ENCODE measurements around the gene PLEKHM2.

GRCh38 chr1:15698201-15698600 lies 14.1 kb downstream of the PLEKHM2 start:
- TF ChIP-seq POLR2A (IDR thresholded peaks at IDR 0.05; ENCODE audit: low read depth, low read length) (no peak), TAF1 (IDR thresholded peaks at IDR 0.05; ENCODE audit: borderline replicate concordance, low read depth, low read length) (no peak), POLR2AphosphoS5 (IDR thresholded peaks at IDR 0.05; ENCODE audit: low read depth, low read length) (no peak)

Data from GM12892 (cell line).